ENCODE measurements around the gene PAX7.

PAX7 gene

DNA sequence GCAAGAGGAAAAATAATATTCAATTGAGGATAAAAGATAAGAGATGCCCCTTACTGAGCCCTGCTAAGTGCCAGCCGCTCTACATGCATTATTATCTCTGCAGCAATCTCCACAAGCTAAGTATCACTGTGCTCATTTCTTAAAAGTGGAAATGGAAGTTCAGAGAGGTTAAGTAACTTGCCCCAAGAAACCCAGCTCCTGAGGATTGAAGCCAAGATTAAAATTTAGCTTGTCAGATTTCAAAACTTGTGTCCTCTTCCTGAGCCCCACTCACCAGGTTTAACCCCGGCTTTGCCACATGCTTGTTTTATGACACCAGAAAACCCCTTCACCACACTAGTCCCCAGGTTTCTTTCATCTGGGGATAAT, 11.2 kb upstream of the PAX7 start:
- DNase-seq (ENCODE audit: low read depth): no peak
- TF ChIP-seq, protein P1, sequence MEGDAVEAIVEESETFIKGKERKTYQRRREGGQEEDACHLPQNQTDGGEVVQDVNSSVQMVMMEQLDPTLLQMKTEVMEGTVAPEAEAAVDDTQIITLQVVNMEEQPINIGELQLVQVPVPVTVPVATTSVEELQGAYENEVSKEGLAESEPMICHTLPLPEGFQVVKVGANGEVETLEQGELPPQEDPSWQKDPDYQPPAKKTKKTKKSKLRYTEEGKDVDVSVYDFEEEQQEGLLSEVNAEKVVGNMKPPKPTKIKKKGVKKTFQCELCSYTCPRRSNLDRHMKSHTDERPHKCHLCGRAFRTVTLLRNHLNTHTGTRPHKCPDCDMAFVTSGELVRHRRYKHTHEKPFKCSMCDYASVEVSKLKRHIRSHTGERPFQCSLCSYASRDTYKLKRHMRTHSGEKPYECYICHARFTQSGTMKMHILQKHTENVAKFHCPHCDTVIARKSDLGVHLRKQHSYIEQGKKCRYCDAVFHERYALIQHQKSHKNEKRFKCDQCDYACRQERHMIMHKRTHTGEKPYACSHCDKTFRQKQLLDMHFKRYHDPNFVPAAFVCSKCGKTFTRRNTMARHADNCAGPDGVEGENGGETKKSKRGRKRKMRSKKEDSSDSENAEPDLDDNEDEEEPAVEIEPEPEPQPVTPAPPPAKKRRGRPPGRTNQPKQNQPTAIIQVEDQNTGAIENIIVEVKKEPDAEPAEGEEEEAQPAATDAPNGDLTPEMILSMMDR (conservative IDR thresholded peaks at IDR 0.05; ENCODE audit: low read depth, low read length): no peak
- no peak overlapping the region for H3K4me3 ChIP-seq (ENCODE audit: low read depth, low read length)

DNA sequence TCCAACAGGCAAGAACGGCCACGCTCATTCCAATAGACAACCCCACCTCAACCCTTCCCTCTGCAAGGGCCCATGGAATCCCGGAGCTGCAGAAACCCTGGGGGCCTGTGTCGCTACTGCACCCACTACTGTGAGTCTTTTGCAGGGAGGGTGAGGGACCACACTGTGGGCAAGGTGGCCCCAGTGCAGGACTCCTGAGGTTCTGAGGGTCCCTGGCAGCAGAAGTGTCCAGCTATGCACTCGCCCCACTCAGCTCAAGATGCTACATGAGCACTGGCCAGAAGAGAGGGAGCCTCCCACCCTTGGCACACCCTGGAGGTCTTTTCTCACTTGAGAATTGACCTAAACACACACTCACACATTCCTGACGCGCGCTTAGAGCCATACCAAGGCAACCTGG, 2.1 kb upstream of the PAX7 start:
- DNase-seq (ENCODE audit: low read depth): no peak
- H3K4me3 ChIP-seq (ENCODE audit: low read depth, low read length): no peak overlapping the region
- TF ChIP-seq, protein P1 (conservative IDR thresholded peaks at IDR 0.05; ENCODE audit: low read depth, low read length): no peak

DNA sequence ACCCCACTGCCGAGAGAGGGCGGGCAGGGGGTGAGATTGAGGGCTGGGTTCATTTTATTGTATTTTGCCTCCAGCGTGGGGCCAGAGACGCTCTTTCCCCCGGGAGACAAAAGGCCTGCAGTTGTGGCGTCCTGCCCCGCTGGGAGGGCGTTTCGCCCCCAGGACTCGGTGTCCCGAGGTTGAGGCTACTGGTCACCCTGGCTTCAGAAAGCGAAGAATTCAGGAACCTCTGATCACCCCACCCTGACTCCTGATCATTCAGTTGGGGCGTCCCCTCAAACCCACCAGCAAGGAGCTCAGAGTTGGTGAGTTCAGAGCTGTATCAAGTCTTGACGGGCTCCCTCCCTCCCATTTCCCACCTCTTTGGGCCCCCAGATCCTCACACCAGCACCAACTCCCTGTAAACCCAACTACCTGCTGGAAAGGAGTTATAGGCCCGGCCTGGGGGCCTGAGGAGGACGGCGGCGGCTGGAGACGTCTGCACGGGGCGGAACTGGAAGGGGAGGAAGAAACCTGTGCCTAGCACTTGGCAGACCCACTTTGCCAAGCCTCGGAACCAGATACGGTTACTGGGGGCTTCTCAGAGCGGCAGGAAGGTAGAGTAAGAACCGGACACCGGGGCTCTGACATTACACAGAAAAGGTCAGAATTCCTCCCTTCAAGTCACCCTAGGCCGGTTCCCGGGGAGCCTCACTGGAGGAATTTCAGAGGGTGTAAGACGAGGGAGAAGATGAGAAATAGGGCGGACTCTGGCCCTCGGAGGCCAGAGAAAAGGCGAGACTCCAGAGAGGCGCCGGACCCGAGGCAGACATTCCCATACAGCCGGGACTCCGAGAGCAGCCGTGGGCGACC, 761 bp upstream of the PAX7 start:
- no peak for DNase-seq (ENCODE audit: low read depth)
- no peak overlapping the region for H3K4me3 ChIP-seq (ENCODE audit: low read depth, low read length)
- TF ChIP-seq, protein P1 (conservative IDR thresholded peaks at IDR 0.05; ENCODE audit: low read depth, low read length): no peak

DNA sequence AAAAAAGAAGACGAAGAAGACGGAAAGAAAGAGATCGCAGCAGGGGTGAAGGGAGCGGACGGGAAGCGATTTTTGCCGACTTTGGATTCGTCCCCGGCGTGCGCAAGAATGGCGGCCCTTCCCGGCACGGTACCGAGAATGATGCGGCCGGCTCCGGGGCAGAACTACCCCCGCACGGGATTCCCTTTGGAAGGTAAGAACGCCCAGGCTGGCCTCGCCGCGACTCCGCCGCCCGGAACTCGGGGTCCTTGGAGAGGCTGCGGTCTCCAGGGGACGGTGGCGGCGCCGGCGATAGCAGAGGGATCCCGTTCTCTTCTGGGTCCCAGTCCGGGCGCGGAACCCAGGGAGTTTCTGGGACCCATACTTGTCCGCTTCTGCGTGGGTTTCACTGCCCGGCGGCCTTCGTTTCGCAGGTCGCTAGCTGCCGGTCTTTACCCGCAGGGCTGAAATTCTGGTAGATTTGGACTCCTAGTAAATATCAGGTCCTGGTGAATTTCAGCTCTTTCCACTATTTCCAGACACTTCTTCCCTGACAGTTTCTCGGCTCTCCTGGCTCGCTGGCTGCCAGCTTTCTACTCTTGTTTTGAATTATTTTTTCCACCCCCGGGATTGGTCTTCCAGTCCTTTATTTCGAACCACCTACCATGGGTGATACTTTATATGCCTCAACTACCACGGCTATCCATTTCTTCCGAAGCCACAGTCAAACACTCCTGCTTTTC, 1.0 kb downstream of the PAX7 start:
- TF ChIP-seq, protein P1 (conservative IDR thresholded peaks at IDR 0.05; ENCODE audit: low read depth, low read length): no peak

DNA sequence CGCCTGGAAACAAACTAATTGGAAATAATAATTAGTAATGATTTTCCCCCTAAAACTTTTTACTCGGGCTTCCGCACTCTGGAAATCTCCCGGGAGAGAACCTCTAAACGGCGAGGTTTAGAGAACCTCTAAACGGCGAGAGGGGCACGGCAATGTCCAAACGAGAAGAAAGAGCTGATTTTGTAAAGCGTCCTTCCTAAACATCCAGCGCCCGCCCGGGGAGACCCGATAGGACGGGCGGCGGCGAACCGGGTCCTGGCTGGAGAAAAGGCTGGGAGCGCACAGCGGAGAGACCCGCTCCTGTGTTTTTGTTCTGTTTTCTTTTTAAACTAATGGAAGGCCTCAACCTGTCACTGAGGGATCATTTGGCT, 1.6 kb downstream of the PAX7 start:
- H3K4me3 ChIP-seq (ENCODE audit: low read depth, low read length): no peak overlapping the region
- TF ChIP-seq, protein P1 (conservative IDR thresholded peaks at IDR 0.05; ENCODE audit: low read depth, low read length): no peak
- DNase-seq (ENCODE audit: low read depth): no peak

More for the DNA sequence above, 1.0 kb downstream of the PAX7 start:
- H3K4me3 ChIP-seq (ENCODE audit: low read depth, low read length): no peak overlapping the region
- no peak for DNase-seq (ENCODE audit: low read depth)

DNA sequence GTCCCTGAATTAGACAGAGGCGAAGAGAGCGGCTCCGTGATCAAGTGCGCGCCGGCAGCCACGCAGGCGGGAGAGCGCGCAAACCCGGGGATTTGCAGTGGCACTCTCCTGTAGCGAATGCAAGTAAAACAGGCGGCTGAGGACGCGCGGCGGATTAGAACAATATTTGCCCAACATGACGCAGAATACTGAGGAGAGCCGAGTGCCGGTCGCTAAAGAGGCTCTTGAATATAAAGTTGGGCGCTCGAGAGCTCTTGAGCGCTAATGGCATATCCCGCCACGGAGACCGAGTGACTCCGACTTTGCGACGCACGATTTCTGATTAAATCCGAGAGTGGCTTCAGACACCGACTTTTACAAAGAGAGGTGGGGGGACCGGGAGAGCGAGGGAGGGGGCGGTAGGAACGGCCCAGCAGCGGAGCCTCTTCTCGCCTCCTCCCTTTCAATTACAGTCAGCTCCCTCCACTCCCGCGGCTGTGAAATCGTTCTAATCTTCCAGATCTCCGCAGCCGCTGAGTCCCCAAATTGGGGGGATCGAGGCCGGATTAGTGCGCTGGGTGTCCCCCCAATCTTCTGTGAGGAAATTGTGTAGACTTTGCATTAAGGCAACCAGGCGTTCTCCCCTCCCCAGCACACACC, 2.3 kb downstream of the PAX7 start:
- DNase-seq (ENCODE audit: low read depth): no peak
- no peak overlapping the region for H3K4me3 ChIP-seq (ENCODE audit: low read depth, low read length)

More for the DNA sequence above, 2.3 kb downstream of the PAX7 start:
- TF ChIP-seq, protein P1 (conservative IDR thresholded peaks at IDR 0.05; ENCODE audit: low read depth, low read length): no peak

All from choroid plexus epithelial cell (primary cell).